H1 (cell line): ENCODE measurements around the gene SLC37A2. TPM values are rescaled to one million over a fixed set of nuclear protein-coding genes. Genes with fewer than 3 reads are reported as not detected.

ENCODE experiments used
- CTCF ChIA-PET: fragments of 300-600 bp; sonication (Branson Sonifier 250); formaldehyde crosslinking; loops from one replicate; lab custom pipeline; 2021; ENCODE audit not compliant: partially characterized antibody; lab: Charles Lee
- POLR2A ChIA-PET: fragments of 300-600 bp; sonication (Branson Sonifier 250); formaldehyde crosslinking; loops from one replicate; lab custom pipeline; 2021; ENCODE audit warnings: inconsistent platforms; ENCODE audit not compliant: partially characterized antibody; lab: Charles Lee
- DNase-seq, 2 experiments: peaks; one replicate each; pipeline versions ENCODE4 v3.0.0 to v3.0.0-alpha.2; 2010 to 2022; ENCODE audit warnings: low spot score in 2 of 2, low read depth in 1 of 2, mixed read lengths in 1 of 2
- FAIRE-seq: peaks from 2 replicates; lab custom pipeline; 2011; peaks lifted over from hg19 to GRCh38; lab: Jason Lieb, UNC
- H2AFZ ChIP-seq: 2 replicates; pipeline ENCODE4 v1.8.1; 2012; ENCODE audit warnings: low read length, inconsistent platforms
- H2AK5ac ChIP-seq: 2 replicates; pipeline ENCODE4 v1.6.1; 2013; ENCODE audit warnings: low read depth, low read length
- H2BK120ac ChIP-seq: replicated peaks from 2 replicates; pipeline ENCODE3; 2013; ENCODE audit warnings: low read depth, low read length, inconsistent platforms
- H2BK12ac ChIP-seq: 2 replicates; pipeline ENCODE4 v1.6.1; 2013; ENCODE audit warnings: low read depth, low read length
- H2BK15ac ChIP-seq: 2 replicates; pipeline ENCODE4 v1.6.1; 2013; ENCODE audit warnings: low read length
- H2BK20ac ChIP-seq: 2 replicates; pipeline ENCODE4 v1.6.1; 2013; ENCODE audit warnings: low read length
- H2BK5ac ChIP-seq: 2 replicates; pipeline ENCODE4 v1.6.1; 2013; ENCODE audit warnings: low read depth, low read length
- H3K14ac ChIP-seq: 2 replicates; pipeline ENCODE4 v1.6.1; 2013; ENCODE audit warnings: inconsistent platforms; ENCODE audit not compliant: insufficient read length
- H3K18ac ChIP-seq: 2 replicates; pipeline ENCODE4 v1.6.1; 2013; ENCODE audit warnings: low read length; ENCODE audit errors: extremely low read depth
- H3K23ac ChIP-seq: 2 replicates; pipeline ENCODE4 v1.6.1; 2013; ENCODE audit warnings: inconsistent platforms; ENCODE audit not compliant: insufficient read length
- H3K23me2 ChIP-seq: 2 replicates; pipeline ENCODE4 v1.6.1; 2013; ENCODE audit warnings: low read depth, low read length
- H3K27ac ChIP-seq: 2 replicates; pipeline ENCODE4 v1.6.1; 2011; ENCODE audit warnings: low read depth, low read length, inconsistent platforms
- H3K27me3 ChIP-seq, 4 experiments: replicated peaks in 1 of 4; 1 replicate in 1 of 4; 2 replicates in 3 of 4; pipeline versions ENCODE4 v1.6.1 to v1.8.1; 2011 to 2013; ENCODE audit warnings: low read length in 3 of 4, mild to moderate bottlenecking in 3 of 4, inconsistent platforms in 2 of 4, mixed read lengths in 2 of 4, moderate library complexity in 1 of 4; ENCODE audit not compliant: control insufficient read depth in 3 of 4, insufficient read depth in 3 of 4; ENCODE audit errors: extremely low read depth in 1 of 4
- H3K36me3 ChIP-seq, 4 experiments: 2 replicates each; pipeline versions ENCODE4 v1.6.1 to v1.8.1; 2011 to 2013; ENCODE audit warnings: mild to moderate bottlenecking in 4 of 4, low read length in 3 of 4, moderate library complexity in 2 of 4, control low read depth in 1 of 4, inconsistent platforms in 1 of 4; ENCODE audit not compliant: insufficient read depth in 4 of 4, control insufficient read depth in 2 of 4
- H3K4ac ChIP-seq: replicated peaks from 2 replicates; pipeline ENCODE3; 2013; ENCODE audit warnings: low read length, low read depth, mixed read lengths, inconsistent platforms; ENCODE audit not compliant: insufficient read length
- H3K4me1 ChIP-seq, 4 experiments: replicated peaks in 1 of 4; 1 replicate in 1 of 4; 2 replicates in 3 of 4; pipeline versions ENCODE4 v1.6.1 to v1.8.1; 2011 to 2013; ENCODE audit warnings: low read length in 3 of 4, inconsistent platforms in 2 of 4, mixed read lengths in 1 of 4; ENCODE audit not compliant: insufficient read depth in 4 of 4, control insufficient read depth in 3 of 4
- H3K4me2 ChIP-seq, 2 experiments: 2 replicates each; pipeline versions ENCODE4 v1.6.1 to v1.8.1; 2011 to 2013; ENCODE audit warnings: low read depth in 2 of 2, low read length in 2 of 2, control low read depth in 1 of 2, inconsistent platforms in 1 of 2, mild to moderate bottlenecking in 1 of 2; ENCODE audit not compliant: insufficient read depth in 1 of 2
- H3K4me3 ChIP-seq, 4 experiments: fragments of 200-600, 300-600 bp in 1 of 4; sonication (generic), shearing (Covaris generic), sonication (Bioruptor Twin) in 1 of 4; 2 replicates each; pipeline versions ENCODE4 v1.5.1 to v1.8.1; 2011 to 2016; ENCODE audit warnings: low read length in 4 of 4, low read depth in 3 of 4, control low read depth in 2 of 4, inconsistent platforms in 2 of 4, mild to moderate bottlenecking in 2 of 4, mixed read lengths in 1 of 4, moderate library complexity in 1 of 4; ENCODE audit not compliant: insufficient read depth in 2 of 4; ENCODE audit errors: extremely low read depth in 1 of 4
- H3K56ac ChIP-seq: replicated peaks from 2 replicates; pipeline ENCODE3; 2013; ENCODE audit warnings: low read depth, mild to moderate bottlenecking, mixed read lengths, low read length, inconsistent platforms; ENCODE audit not compliant: insufficient read length
- H3K79me1 ChIP-seq: 2 replicates; pipeline ENCODE4 v1.6.1; 2013; ENCODE audit warnings: low read depth, low read length, control low read depth
- H3K79me2 ChIP-seq, 2 experiments: 2 replicates each; pipeline versions ENCODE4 v1.6.1 to v1.8.1; 2012 to 2013; ENCODE audit warnings: low read length in 2 of 2, mild to moderate bottlenecking in 2 of 2, inconsistent platforms in 1 of 2; ENCODE audit not compliant: insufficient read depth in 2 of 2, control insufficient read depth in 1 of 2
- H3K9ac ChIP-seq, 4 experiments: replicated peaks in 1 of 4; 1 replicate in 1 of 4; 2 replicates in 3 of 4; pipeline versions ENCODE4 v1.6.1 to v1.8.1; 2011 to 2013; ENCODE audit warnings: low read depth in 3 of 4, low read length in 3 of 4, control low read depth in 2 of 4, mild to moderate bottlenecking in 2 of 4, moderate library complexity in 2 of 4, inconsistent platforms in 1 of 4; ENCODE audit errors: extremely low read depth in 1 of 4
- H3K9me3 ChIP-seq, 2 experiments: 2 replicates each; pipeline versions ENCODE4 v1.6.1 to v1.8.1; 2012 to 2013; ENCODE audit warnings: mild to moderate bottlenecking in 2 of 2, moderate library complexity in 2 of 2, control low read depth in 1 of 2, inconsistent platforms in 1 of 2, low read depth in 1 of 2, low read length in 1 of 2, mixed read lengths in 1 of 2; ENCODE audit not compliant: insufficient read depth in 2 of 2
- H4K20me1 ChIP-seq, 2 experiments: replicated peaks in 1 of 2; 2 replicates each; pipeline versions ENCODE3 to v1.8.1; 2011 to 2013; ENCODE audit warnings: inconsistent platforms in 2 of 2, low read length in 2 of 2, mild to moderate bottlenecking in 1 of 2; ENCODE audit not compliant: insufficient read depth in 2 of 2, control insufficient read depth in 1 of 2
- H4K5ac ChIP-seq: 2 replicates; pipeline ENCODE4 v1.6.1; 2013; ENCODE audit warnings: low read length, low read depth, mixed read lengths, inconsistent platforms; ENCODE audit not compliant: insufficient read length
- H4K8ac ChIP-seq: 2 replicates; pipeline ENCODE4 v1.8.0; 2013; ENCODE audit warnings: mild to moderate bottlenecking, moderate library complexity, low read length, inconsistent platforms; ENCODE audit not compliant: insufficient read depth; ENCODE audit errors: extremely low read depth
- H4K91ac ChIP-seq: replicated peaks from 2 replicates; pipeline ENCODE3; 2013; ENCODE audit warnings: low read length, mixed read lengths, inconsistent platforms; ENCODE audit not compliant: insufficient read length
- CHD1 ChIP-seq: IDR thresholded peaks from 2 replicates; pipeline ENCODE4 v1.6.1; 2012; ENCODE audit warnings: low read depth, low read length, improper control_type of control experiment
- EGR1 ChIP-seq: IDR thresholded peaks from 2 replicates; pipeline ENCODE4 v1.6.1; 2011; ENCODE audit warnings: low read depth, low read length, borderline replicate concordance
- JUND ChIP-seq: IDR thresholded peaks from 2 replicates; pipeline ENCODE4 v1.6.1; 2011; ENCODE audit warnings: mild to moderate bottlenecking, improper control_type of control experiment, low read length
- KDM4A ChIP-seq: IDR thresholded peaks from one replicate; pipeline ENCODE4 v1.7.1; 2012; ENCODE audit warnings: low read depth, mild to moderate bottlenecking, moderate library complexity, low read length, inconsistent platforms; ENCODE audit not compliant: severe bottlenecking
- KDM5A ChIP-seq: fragments of 200-600 bp; IDR thresholded peaks from 2 replicates; pipeline ENCODE4 v1.7.1; 2012; ENCODE audit warnings: mild to moderate bottlenecking, low read length, inconsistent platforms, mixed read lengths
- NANOG ChIP-seq: IDR thresholded peaks from 2 replicates; pipeline ENCODE4 v1.6.1; 2011; ENCODE audit warnings: low read length, low read depth, mild to moderate bottlenecking, inconsistent platforms; ENCODE audit not compliant: insufficient read depth, poor library complexity, severe bottlenecking
- PHF8 ChIP-seq: fragments of 200-600 bp; sonication (generic); conservative IDR thresholded peaks from 2 replicates; pipeline ENCODE4 v1.7.1; 2012; ENCODE audit warnings: low read depth, mild to moderate bottlenecking, inconsistent platforms, low read length, moderate library complexity
- WGBS, 2 experiments: shearing (Covaris generic) in 1 of 2; methylation state at CpG; one replicate each; pipeline versions ENCODE4 v1.1.6 to v1.1.7; 2013 to 2015; ENCODE audit warnings: low lambda C conversion rate in 2 of 2, mixed read lengths in 2 of 2, inconsistent platforms in 1 of 2, low coverage in 1 of 2, missing lambda C conversion rate in 1 of 2; ENCODE audit not compliant: insufficient replicate concordance in 2 of 2, insufficient coverage in 1 of 2, insufficient read length in 1 of 2; ENCODE audit errors: extremely low coverage in 1 of 2, missing lambda C conversion rate in 1 of 2; 5-methylcytosine and 5-hydroxymethylcytosine counted together
- polyA plus RNA-seq, 7 experiments: library from polyadenylated mRNA; depleted of rRNA in 3 of 7; stranded (reverse) in 5 of 7; unstranded in 2 of 7; fragments of >200 nt in 5 of 7; fragments of 200-250 nt in 2 of 7; gene quantifications; 1 replicate in 5 of 7; 2 replicates in 1 of 7; 4 replicates in 1 of 7; pipeline versions ENCODE4 v1.2.1 to v1.2.3, GENCODE V29; 2011 to 2013; ENCODE audit warnings: missing spikeins in 2 of 7, mixed read lengths in 2 of 7
- total RNA-seq: library from RNA; stranded (reverse); fragmentation: NEBNext Ultra II Directional; extraction: Animal tissue kit (Norgen Biotek cat#: 25700); gene quantifications from 2 replicates; pipeline ENCODE4 v1.2.1, GENCODE V29; 2021

The SLC37A2 gene
- total and polyA plus RNA-seq, 2 of the 8 experiments (the other 6 are each of a cell fraction or from before 2014, with no cell fraction given), result 1.3 to 1.9 TPM

DNA sequence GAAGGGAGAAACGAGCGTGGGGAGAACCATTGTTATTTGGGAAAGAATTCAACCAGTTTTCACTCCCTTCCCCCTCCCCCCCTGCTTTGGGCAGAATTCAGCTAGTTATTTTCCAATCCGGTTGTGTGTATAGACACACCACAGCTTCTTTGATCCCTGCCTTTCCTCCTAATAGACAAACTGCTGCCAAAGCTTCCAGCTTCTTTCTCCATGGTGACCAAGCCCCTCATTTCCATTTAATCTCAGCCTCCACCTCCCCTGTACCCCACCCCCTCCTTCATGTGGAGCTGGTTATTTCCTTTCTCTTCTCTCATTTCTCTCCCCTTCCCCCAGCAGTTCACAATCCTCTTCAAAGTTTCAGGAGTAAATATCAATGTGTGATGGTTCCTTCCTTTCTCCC, 76.7 kb downstream of the SLC37A2 start:
- H3K79me1 ChIP-seq, result no peaks in the 10 kb centered on the region
- TF ChIP-seq EGR1 (no peak), KDM4A (no peak), JUND (no peak), CHD1 (no peak), NANOG (no peak), KDM5A (no peak), PHF8 (no peak)
- TF ChIP-seq, all 59 proteins: peak for 0
- Histone ChIP-seq H2BK15ac (no peak overlapping the region), H2BK20ac (no peak overlapping the region), H4K8ac (no peak overlapping the region), H4K5ac (no peak overlapping the region), H3K27ac (no peak overlapping the region), H3K4me3 (no peak overlapping the region), H3K23me2 (no peaks in the 10 kb centered on the region), H3K36me3 (no peaks in the 10 kb centered on the region), H3K79me2 (no peaks in the 10 kb centered on the region), H2BK12ac (no peak overlapping the region), H3K9me3 (no peaks in the 10 kb centered on the region), H2BK5ac (no peak overlapping the region), H2AK5ac (no peak overlapping the region), H3K56ac (no peak overlapping the region), H3K27me3 (peaks cover 5 to 46% (median 35%) of the 10 kb centered on the region in 4 experiments), H3K18ac (0 out of 2 replicates have a peak overlapping the region, but pooled peaks have one; percentile 71), H2BK120ac (no peak overlapping the region), H4K20me1 (no peaks in the 10 kb centered on the region), H3K14ac (no peak overlapping the region), H2AFZ (no peak overlapping the region), H3K9ac (no peak overlapping the region), H3K4me1 (peaks cover 10 to 28% (median 20%) of the 10 kb centered on the region in 4 experiments), H3K23ac (no peak overlapping the region), H3K4ac (no peak overlapping the region), H3K4me2 (peak overlapping the region in 1 of 2 experiments; percentile 37; a peak in 1 of 4 replicates), H4K91ac (no peak overlapping the region)
- ChIA-PET CTCF (interaction anchor here (0.6 to 9.0 kb wide), 27 partner anchors 10 to 292 kb away, joined by 3 to 148 read pairs (median 14); partner anchors contain the start of genes PKNOX2 and TMEM218), POLR2A (no interaction called here)
- no peak for DNase-seq
- WGBS, 2 experiments, result 62% methylated on average over 3 of the region's 3 CpGs; no CpG with 5 or more reads in 1 of the 2 experiments
- no peak for FAIRE-seq
